Skin of body (tissue), 2 donors: ENCODE data around the gene TNFSF8. TPM values are rescaled to one million over a fixed set of nuclear protein-coding genes. Genes with fewer than 3 reads are reported as not detected.

Source experiments
- DNase-seq: peaks from one replicate; lab custom pipeline; 2025; lab: John Stamatoyannopoulos, UW
- total RNA-seq: library from RNA; depleted of rRNA; stranded (reverse); fragments of >200 nt; gene quantifications from one replicate; pipeline ENCODE4 v1.2.3, GENCODE V29; 2014

Gene TNFSF8
- total RNA-seq, 1 donor from 2014 or later: 1.6 TPM

GRCh38 chr9:114936581-114936980, 6.2 kb upstream of the TNFSF8 start:
- DNase-seq: peak; percentile 72

- DNase-seq: no peak
Measured at GRCh38 chr9:114935119-114935518, 4.7 kb upstream of the TNFSF8 start.

- no peak for DNase-seq
Measured at GRCh38 chr9:114932502-114932901, 2.1 kb upstream of the TNFSF8 start.

GRCh38 chr9:114931407-114931806, 1.0 kb upstream of the TNFSF8 start:
- DNase-seq: no peak

GRCh38 chr9:114929201-114929600, 1.2 kb downstream of the TNFSF8 start:
- no peak for DNase-seq

- DNase-seq: no peak
Measured at GRCh38 chr9:114928671-114929070, 1.7 kb downstream of the TNFSF8 start.

- no peak for DNase-seq
Measured at GRCh38 chr9:114928136-114928535, 2.3 kb downstream of the TNFSF8 start.

GRCh38 chr9:114925672-114926071, 4.7 kb downstream of the TNFSF8 start:
- no peak for DNase-seq

- DNase-seq: no peak
Measured at GRCh38 chr9:114925039-114925438, 5.4 kb downstream of the TNFSF8 start.

- no peak for DNase-seq
Measured at GRCh38 chr9:114924327-114924726, 6.1 kb downstream of the TNFSF8 start.

GRCh38 chr9:114923918-114924317, 6.5 kb downstream of the TNFSF8 start:
- DNase-seq: no peak

GRCh38 chr9:114921171-114921570, 9.2 kb downstream of the TNFSF8 start:
- DNase-seq: no peak

GRCh38 chr9:114919611-114920010, 10.8 kb downstream of the TNFSF8 start:
- DNase-seq: no peak

GRCh38 chr9:114916481-114916880, 13.9 kb downstream of the TNFSF8 start:
- DNase-seq: no peak

- DNase-seq: no peak
Measured at GRCh38 chr9:114914139-114914538, 16.3 kb downstream of the TNFSF8 start.

- DNase-seq: no peak
Measured at GRCh38 chr9:114913656-114914055, 16.7 kb downstream of the TNFSF8 start.

GRCh38 chr9:114913217-114913616, 17.2 kb downstream of the TNFSF8 start:
- no peak for DNase-seq

- DNase-seq: peak; percentile 54
Measured at GRCh38 chr9:114911167-114911821, 19.1 kb downstream of the TNFSF8 start.

GRCh38 chr9:114910541-114910940, 19.9 kb downstream of the TNFSF8 start:
- DNase-seq: no peak

GRCh38 chr9:114909661-114910060, 20.7 kb downstream of the TNFSF8 start:
- DNase-seq: no peak

GRCh38 chr9:114908805-114909448, 21.5 kb downstream of the TNFSF8 start:
- DNase-seq: no peak

GRCh38 chr9:114908104-114908622, 22.2 kb downstream of the TNFSF8 start:
- no peak for DNase-seq
